HT-29 (cell line): ENCODE data around the gene F13A1. TPM values are rescaled to one million over a fixed set of nuclear protein-coding genes. Genes with fewer than 3 reads are reported as not detected.
A peak's percentile ranks its signal among the peaks of the same experiment; 100 is the strongest.

Source experiments
- DNase-seq: peaks from one replicate; pipeline ENCODE4 v3.0.0-alpha.2; 2015; ENCODE audit warnings: low spot score
- total RNA-seq: library from RNA; depleted of rRNA; stranded (reverse); fragments of >200 nt; shearing (Covaris generic); gene quantifications from 2 replicates; pipeline ENCODE4 v1.2.3, GENCODE V29; 2014

The F13A1 gene
- total RNA-seq, 1 experiment from 2014 or later: not detected

- DNase-seq: no peak
Measured at GRCh38 chr6:6244624-6245023, 75.8 kb downstream of the F13A1 start.

GRCh38 chr6:6243846-6244245 lies 76.6 kb downstream of the F13A1 start:
- peak; percentile 85 for DNase-seq

DNA sequence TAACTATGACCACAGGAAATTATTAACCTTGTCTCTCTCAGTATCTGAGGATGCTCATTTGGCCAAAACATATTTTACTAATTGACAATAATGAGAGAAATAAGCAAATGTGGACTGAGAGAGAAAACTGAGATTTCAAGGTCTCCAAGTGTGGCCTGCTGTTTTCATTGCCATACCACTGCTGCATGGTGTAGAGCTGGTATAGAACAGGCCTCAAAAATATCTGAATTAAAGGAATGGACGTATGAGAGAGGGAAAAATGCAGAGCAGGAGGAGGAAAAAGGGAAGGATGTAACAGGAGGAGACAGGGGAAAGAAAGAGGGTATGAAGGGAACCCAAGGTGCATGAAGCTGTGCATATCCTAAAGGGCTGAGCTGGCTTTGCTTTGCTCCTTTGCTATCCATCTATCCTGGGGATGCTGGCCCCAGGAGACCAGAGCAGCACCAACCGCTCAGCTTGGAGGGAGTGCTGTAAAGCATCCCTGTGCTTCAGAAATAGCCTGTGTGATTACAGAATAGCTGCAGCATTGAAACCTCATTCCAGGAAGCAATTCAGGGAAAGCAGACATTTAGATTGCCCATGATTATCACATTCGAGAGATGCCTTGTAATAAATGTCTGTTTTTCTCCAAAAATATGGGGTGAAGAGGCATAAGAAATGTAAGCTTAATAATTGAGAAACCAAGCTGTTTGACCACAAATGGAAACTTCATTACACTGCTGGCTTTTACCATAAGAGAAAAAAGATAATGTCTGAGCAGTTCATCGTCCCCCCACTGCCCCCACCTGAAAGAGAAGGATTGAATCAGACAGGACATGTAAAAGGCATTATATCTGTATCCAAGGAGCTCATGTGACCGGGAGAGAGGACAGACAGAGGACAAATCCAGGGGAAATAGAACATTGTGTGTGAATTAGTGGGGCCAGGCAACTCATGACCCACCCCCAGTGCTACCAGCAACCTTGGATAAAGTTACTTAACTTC lies 80.6 kb downstream of the F13A1 start:
- no peak for DNase-seq

DNA sequence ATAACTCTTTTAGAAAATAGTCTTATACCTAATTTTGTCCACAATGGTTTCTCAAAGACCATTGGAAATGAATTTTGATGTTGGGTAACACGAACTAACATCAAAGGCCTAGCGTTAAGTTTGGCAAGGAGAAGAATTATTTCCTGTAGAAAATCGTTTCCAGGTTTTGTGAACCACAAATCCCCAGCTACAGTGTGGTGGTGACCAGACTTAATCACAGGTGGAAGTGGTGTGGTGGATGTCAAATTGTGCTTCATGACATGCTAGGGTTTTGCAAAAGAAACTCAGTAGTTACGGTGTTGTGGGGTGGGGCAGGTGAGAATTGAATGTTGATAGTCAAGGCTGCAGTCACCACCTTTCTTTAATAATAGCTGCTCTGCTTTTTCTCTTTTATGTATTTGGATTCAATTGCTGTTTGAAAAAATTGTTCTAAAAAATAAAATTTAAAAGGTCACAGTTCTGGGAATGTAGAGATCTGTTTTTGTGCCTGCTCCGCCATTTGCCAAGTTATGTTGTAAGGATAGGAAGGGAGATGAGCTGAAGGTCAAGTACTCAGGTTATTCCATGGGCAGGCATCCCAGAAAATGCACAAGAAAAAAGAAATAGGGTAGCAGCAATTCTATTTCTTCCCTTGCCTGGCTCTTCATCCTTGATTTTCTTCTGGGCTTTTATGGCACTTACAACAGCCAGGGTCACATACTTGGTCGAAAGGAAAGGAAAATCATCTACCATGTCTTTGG lies 83.6 kb downstream of the F13A1 start:
- no peak for DNase-seq

- DNase-seq: no peak
Measured at GRCh38 chr6:6235786-6236185, 84.7 kb downstream of the F13A1 start.

DNA sequence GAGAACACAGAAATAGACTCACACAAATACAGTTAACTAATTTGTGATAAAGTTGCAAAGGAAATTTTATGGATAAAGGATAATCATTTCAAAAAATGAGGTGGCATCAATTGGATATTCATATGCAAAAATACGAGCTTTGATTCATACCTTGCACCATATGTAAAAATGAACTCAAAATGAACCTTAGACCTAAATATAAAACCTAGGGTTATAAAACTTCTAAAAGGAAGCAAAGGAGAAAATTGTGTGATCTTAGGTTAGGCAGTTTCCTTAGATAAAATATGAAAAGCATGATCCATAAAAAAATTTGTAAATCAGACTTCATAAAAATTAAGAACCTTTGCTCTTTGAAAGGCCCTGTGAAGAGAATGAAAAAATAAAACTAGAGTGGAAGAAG lies 85.5 kb downstream of the F13A1 start:
- no peak for DNase-seq

GRCh38 chr6:6230286-6230685 lies 90.2 kb downstream of the F13A1 start:
- peak; percentile 36 for DNase-seq

DNA sequence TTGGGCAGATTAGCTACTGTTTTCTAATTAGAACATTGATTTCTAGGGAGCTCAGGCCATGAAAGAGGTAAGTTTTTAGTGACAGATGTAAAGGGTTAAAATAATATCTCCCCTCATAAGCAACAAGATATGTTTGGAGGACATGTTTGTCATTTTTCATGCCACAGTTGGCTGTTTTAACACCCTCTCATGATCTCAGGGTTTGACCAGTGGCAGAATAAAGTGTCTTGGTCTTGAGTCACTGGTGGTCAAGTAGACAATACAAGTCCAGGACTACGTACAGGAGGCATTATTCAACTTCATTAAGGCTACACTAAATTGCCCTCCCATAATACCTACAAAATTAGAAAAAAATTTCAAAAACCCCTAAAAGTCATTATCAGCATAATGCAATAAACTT lies 92.6 kb downstream of the F13A1 start:
- DNase-seq: no peak

DNA sequence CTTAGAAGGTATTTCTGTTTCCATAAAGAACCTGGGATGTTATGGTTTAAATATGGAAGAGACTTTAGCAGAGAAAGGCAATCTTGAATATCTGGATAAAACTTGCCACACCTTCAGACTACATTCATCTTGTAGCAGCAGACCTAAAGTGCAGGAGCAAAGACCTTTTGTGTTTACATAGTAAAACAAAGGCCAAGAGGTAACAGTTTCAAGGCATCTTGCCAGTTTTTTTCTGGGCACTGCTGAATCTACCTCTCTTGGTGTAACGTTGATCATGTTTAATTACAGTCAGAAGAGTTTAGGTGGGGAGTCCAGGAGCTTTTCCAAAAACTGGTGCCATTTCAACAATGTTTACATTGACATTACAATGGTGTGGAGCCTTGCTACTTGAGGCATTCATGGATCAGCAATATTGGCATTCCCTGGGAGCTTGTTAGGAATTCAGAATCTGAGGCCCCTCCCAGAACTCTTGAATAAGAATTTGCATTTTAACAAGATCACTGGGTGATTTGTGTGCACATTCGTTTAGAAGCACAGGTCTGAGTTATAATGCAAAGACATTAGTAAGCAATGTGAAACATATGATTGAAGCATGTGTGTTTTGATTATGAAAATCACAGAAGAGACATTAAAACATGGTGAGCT lies 94.5 kb downstream of the F13A1 start:
- DNase-seq: peak; percentile 41

DNA sequence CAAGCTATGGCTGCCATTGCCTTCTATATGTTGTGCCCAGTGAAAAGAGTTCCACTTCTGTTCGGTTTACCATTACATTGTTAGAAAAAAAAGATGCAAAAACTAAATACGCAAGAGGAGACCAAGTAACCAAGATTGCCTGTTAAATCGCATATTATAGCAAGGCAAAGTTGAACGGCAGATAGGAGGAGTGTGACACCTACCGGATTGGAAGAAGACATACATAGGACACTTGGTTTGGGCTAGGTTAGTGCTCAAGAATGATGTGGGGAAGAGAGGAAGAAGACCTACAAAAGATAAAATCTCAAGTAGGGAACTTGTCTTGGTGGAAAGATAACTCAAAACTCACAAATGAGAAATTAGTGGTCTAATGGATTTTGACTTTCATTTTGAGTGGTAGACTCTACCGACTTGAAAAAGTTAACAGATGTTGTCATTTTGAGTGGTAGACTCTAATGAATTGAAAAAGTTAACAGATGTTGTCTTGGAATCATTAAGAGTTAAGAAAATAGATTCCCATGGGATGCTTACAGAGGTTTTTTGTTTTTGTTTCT lies 95.5 kb downstream of the F13A1 start:
- no peak for DNase-seq

GRCh38 chr6:6221787-6222535 lies 98.5 kb downstream of the F13A1 start:
- DNase-seq: peak; percentile 66

GRCh38 chr6:6220718-6221117 lies 99.7 kb downstream of the F13A1 start:
- DNase-seq: peak; percentile 5

DNA sequence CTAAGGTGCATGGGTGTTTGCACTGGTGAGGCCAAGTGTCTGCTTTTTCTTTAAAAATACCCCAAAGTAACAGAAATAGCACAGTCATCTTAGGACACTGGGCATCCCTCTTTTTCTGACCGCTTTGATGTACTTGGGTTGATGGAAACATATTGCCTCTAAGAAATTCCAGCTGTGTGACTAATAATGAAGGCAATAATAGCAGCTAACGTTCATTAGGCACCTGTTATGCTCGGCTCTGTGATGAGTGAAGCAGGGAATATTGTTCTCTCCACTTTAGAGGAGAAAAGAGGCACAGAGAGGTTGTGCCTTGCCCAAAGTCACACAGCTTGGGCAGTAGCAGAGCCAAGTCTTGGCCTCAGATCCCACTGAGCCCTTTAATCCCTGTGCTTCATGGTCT lies 100.7 kb downstream of the F13A1 start:
- no peak for DNase-seq

- no peak for DNase-seq
Measured at GRCh38 chr6:6218759-6219085, 101.7 kb downstream of the F13A1 start.

DNA sequence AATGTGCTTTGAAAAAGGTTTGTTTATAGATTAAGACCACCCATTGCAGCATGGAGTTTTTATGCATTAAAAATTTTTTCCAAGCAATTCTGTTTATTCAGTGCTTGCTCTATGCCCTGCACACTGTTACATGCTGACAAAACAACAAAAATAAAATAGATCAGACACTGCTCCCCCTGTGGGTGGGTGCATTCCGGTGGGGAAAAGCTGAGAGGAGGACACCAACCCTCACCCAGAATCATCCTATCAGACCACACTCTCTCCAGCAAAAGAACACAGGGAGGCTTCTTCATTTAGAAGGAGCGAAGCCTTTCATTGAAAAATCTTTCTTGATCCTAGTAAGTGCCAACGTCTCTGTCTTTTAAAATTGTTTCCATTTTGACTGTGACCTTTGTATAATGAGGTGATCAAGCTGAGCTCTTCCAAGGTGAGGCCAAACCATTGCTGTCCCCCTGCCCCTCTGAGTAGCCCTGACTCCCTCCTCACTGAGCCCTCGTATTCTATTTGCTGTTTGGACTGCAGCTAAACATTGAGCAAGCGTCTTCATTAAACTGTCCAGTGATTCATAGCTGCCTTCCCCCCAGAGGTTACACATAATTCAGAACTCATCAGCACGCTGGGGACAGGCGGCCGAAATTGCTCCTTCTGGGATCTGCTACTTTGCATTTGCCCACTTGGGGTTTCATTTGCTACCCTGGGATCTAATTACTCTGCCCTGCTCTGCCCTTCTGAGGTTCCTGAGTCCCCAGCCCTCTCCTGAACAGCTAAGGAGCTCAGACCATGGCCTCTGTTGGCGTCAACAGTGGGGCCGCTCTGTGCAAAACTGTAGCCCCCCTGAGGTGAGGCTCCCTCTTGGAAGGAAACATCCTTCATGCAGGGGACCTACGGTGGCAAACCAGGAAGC lies 102.4 kb downstream of the F13A1 start:
- DNase-seq: no peak

DNA sequence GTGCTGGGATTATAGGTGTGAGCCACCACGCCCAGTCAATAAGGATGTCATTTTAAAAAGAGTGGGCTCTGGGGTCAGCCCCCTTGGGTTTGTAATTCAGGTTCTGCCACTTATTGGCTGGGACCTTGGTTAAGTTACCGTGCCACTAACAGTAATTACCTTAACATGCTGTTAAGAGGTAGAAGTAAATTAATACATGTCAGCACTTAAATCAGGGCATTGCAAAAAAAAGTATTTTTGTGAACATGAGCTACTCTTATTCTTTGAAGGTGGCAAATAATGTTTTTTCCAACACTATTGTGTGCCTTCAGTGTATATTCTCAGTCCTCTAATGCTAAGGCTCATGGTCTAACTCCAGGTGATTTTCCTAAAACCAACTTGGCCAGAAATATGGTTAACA lies 109.5 kb downstream of the F13A1 start:
- no peak for DNase-seq

DNA sequence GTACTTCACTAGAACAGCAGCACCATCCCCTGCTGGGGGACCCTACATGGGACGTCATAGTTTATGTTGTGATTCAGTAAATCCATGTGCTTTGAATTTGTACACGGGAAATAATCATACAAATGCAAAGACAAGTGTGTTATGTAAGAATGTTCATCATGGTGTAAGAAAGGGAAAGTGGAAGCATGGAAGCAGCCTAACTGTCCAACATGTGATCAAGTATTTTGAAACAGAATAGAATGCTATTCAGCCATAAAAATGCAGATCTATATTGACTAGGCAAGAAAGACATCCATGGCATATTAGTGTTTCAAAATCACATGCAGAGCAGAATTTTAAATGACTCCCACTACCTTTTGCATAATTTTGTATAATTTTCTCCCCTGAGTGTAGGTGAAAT lies 117.6 kb downstream of the F13A1 start:
- DNase-seq: no peak

DNA sequence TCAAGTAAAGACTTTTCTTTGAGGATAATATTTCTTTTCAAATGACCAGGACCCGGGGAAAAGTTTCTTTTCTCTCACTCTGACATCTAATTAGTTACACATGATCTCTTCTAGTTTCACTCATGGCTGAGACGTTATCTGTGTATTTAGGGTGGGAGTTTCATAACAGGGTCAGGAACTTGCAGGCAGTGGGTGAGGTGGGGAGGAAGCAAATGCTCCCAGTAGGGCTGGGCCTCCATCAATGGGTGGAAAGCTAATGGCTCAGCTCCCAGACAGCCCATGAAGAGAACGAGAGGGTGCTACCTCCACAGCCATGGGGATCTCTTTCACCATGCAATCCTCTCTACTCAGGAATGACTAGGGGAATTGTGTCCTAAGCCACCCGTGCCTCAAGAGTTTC lies 119.3 kb downstream of the F13A1 start:
- DNase-seq: no peak

DNA sequence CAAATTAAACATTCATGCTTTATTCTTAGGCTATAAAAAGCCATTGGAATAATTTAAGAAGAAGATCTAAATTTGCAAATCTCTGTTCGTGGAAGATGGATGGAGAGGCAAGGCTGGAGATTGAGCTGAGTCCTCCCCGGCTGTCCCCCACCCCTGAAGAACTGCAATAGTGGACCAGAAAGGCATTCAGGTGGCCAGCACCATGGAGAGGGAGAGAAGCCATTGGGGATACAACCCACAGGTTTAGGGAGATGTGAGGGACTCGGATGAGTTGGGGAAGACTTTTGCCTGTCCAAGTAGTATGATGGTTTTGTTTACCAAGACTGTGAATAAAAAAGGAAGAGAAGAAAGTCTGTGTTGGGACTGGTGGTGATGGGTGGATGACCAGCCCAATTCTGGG lies 120.8 kb downstream of the F13A1 start:
- no peak for DNase-seq

DNA sequence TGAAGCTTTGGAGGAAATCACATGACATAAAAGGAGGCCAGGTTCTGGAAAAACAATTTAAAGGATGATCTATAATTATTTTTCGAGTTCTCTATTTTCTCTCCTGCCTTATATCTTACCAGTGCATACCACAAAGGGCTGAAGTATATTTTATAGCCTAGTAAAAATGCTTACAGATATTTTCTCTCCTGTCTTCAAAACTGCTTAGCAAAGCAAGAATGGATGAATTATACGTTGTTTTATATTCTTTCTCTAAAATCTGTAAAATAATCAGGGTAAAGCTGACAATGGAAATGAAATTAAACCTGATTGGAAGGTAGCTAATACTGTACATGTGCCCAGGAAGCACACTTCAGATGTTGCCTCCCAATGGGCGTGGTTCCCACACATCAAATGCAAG lies 123.7 kb downstream of the F13A1 start:
- DNase-seq: no peak
